GM12878 (cell line): ENCODE measurements around the gene CYP27A1.

Source experiments
- ATF3 ChIP-seq: IDR thresholded peaks from 2 replicates; pipeline ENCODE4 v1.6.1; 2011; ENCODE audit warnings: low read depth, mild to moderate bottlenecking, low read length, moderate library complexity, borderline replicate concordance; ENCODE audit errors: extremely low read depth
- CREB1 ChIP-seq: IDR thresholded peaks from 2 replicates; pipeline ENCODE4 v1.6.1; 2012; ENCODE audit warnings: low read depth, mild to moderate bottlenecking, inconsistent platforms
- EGR1 ChIP-seq, 2 experiments: IDR thresholded peaks; 1 replicate in 1 of 2; 2 replicates in 1 of 2; pipeline ENCODE4 v1.6.1; 2011 to 2012; ENCODE audit warnings: low read depth in 2 of 2, low read length in 2 of 2, borderline replicate concordance in 1 of 2, mild to moderate bottlenecking in 1 of 2, moderate library complexity in 1 of 2
- EZH2 ChIP-seq: IDR thresholded peaks from 2 replicates; pipeline ENCODE4 v1.6.1; 2012; ENCODE audit warnings: low read depth, mild to moderate bottlenecking, control low read depth, inconsistent platforms, low read length, borderline replicate concordance; ENCODE audit not compliant: control insufficient read depth
- NFYA ChIP-seq: IDR thresholded peaks from 2 replicates; pipeline ENCODE4 v1.6.1; 2011; ENCODE audit warnings: low read depth, mild to moderate bottlenecking, low read length, improper control_type of control experiment, borderline replicate concordance
- TAF1 ChIP-seq: IDR thresholded peaks from 2 replicates; pipeline ENCODE4 v1.6.1; 2011; ENCODE audit warnings: mild to moderate bottlenecking, low read depth, low read length, borderline replicate concordance

GRCh38 chr2:218839888-218840287, 57.9 kb downstream of the CYP27A1 start:
- no peak for TF ChIP-seq TAF1
- TF ChIP-seq NFYA: no peak
- TF ChIP-seq ATF3: no peak
- TF ChIP-seq EGR1 (IDR thresholded peaks at IDR 0.05; ENCODE audit: borderline replicate concordance in 1 of 2, low read depth in 2 of 2, low read length in 2 of 2): no peak
- TF ChIP-seq EZH2: no peak
- no peak for TF ChIP-seq CREB1
